ENCODE results near the gene ZNF521. TPM values are rescaled to one million over a fixed set of nuclear protein-coding genes. Genes with fewer than 3 reads are reported as not detected.

The ZNF521 gene
- total and polyA plus RNA-seq, 2 of the 13 experiments (the other 11 are each of a cell fraction or from before 2014, with no cell fraction given) = 0.02 TPM; not detected in 1

- no peak overlapping the region for H3K4me3 ChIP-seq (replicated peaks in 1 of 3; ENCODE audit: insufficient read depth in 1 of 3, low read depth in 2 of 3, low read length in 3 of 3)
- WGBS (ENCODE audit: low lambda C conversion rate) = 2% methylated on average over 2 of the region's 2 CpGs
- no peak overlapping the region for H2AFZ ChIP-seq (ENCODE audit: low read length)
- H3K36me3 ChIP-seq (replicated peaks in 1 of 2; ENCODE audit: control insufficient read depth in 1 of 2, insufficient read depth in 2 of 2, low read length in 2 of 2) = no peaks in the 10 kb centered on the region
- in situ Hi-C loops (cut with HindIII; ENCODE audit: extremely low pct_ligation_motif_present, low pct_unique_long_range_greater_than_20kb) (no loop called here), intact Hi-C loops (cut with micrococcal nuclease; ENCODE audit: unreplicated experiment) (no loop called here)
- peaks cover 0 to 12% of the 10 kb centered on the region in 2 experiments; a peak in 1 of 5 replicates for H3K27me3 ChIP-seq (ENCODE audit: control insufficient read depth in 1 of 2, insufficient read depth in 2 of 2, low read length in 2 of 2)
- TF ChIP-seq NONO (IDR thresholded peaks at IDR 0.05) = no peak
- no peak for TF ChIP-seq NONO (CRISPR knock-in tag; conservative IDR thresholded peaks at IDR 0.05)
- TF ChIP-seq NCOA1 (CRISPR knock-in tag; IDR thresholded peaks at IDR 0.05) = no peak
- no peak for TF ChIP-seq NFE2L1 (CRISPR knock-in tag; IDR thresholded peaks at IDR 0.05; ENCODE audit: borderline replicate concordance)
- TF ChIP-seq ZNF34 (CRISPR knock-in tag; IDR thresholded peaks at IDR 0.05; ENCODE audit: borderline replicate concordance) = no peak
- TF ChIP-seq CCAR2 (optimal IDR thresholded peaks at IDR 0.05; ENCODE audit: low read depth, low read length) = no peak
- TF ChIP-seq FLYWCH1 (CRISPR knock-in tag; IDR thresholded peaks at IDR 0.05) = no peak
- no peak for TF ChIP-seq DMAP1 (CRISPR knock-in tag; IDR thresholded peaks at IDR 0.05)
- TF ChIP-seq ZBTB3 (CRISPR knock-in tag; IDR thresholded peaks at IDR 0.05; ENCODE audit: borderline replicate concordance, low read depth) = no peak
- no peak for TF ChIP-seq TRIM24 (CRISPR knock-in tag; IDR thresholded peaks at IDR 0.05)
- no peak for TF ChIP-seq ZNF382 (CRISPR knock-in tag; IDR thresholded peaks at IDR 0.05; ENCODE audit: borderline replicate concordance)
- TF ChIP-seq CBFB (CRISPR knock-in tag; IDR thresholded peaks at IDR 0.05) = no peak
- no peak for TF ChIP-seq ZBTB8A (CRISPR knock-in tag; IDR thresholded peaks at IDR 0.05; ENCODE audit: borderline replicate concordance, low read depth)
- TF ChIP-seq ZNF333 (CRISPR knock-in tag; IDR thresholded peaks at IDR 0.05; ENCODE audit: borderline replicate concordance) = no peak
- POLR2A ChIA-PET = no interaction called here
- no peaks in the 10 kb centered on the region for H3K9me3 ChIP-seq (ENCODE audit: low read length)
- no TSS peak for BruUV-seq (replicated peaks)
- no peak for DNase-seq (ENCODE audit: low spot score)
- H3K4me1 ChIP-seq (ENCODE audit: insufficient read depth, low read length) = no peaks in the 10 kb centered on the region
- H4K20me1 ChIP-seq (ENCODE audit: insufficient read depth, low read length) = no peaks in the 10 kb centered on the region
- no peak overlapping the region for H3K4me2 ChIP-seq (ENCODE audit: low read depth, low read length)
- H3K9ac ChIP-seq (ENCODE audit: insufficient read depth, low read depth, low read length) = no peak overlapping the region
- CTCF ChIA-PET (ENCODE audit: low intra/inter-chr PET ratio, low total read pairs) = no interaction called here
- no peak overlapping the region for H3K27ac ChIP-seq (ENCODE audit: extremely low read length, insufficient read depth, low read length)
- H3K79me2 ChIP-seq (ENCODE audit: insufficient read depth, low read length) = no peaks in the 10 kb centered on the region
- no peak for FAIRE-seq
- no peak for ATAC-seq
Observed at GRCh38 chr18:25334588-25334987, 17.4 kb downstream of the ZNF521 start.
